Fibroblast of lung (primary cell): Measurements from ENCODE around the gene ACYP2.

Source experiments
- EZH2 ChIP-seq: IDR thresholded peaks from 2 replicates; pipeline ENCODE4 v1.5.1; 2012; ENCODE audit warnings: low read length, control low read depth, mild to moderate bottlenecking; ENCODE audit errors: missing control alignments
- TF ChIP-seq, protein P1 (sequence below), 2 donors: IDR thresholded peaks in 1 of 2; conservative IDR thresholded peaks in 1 of 2; 1 replicate in 1 of 2; 2 replicates in 1 of 2; pipeline ENCODE4 v1.5.1; 2011 to 2012; ENCODE audit warnings: low read length in 2 of 2, control low read depth in 1 of 2, inconsistent platforms in 1 of 2, low read depth in 1 of 2, mild to moderate bottlenecking in 1 of 2

DNA sequence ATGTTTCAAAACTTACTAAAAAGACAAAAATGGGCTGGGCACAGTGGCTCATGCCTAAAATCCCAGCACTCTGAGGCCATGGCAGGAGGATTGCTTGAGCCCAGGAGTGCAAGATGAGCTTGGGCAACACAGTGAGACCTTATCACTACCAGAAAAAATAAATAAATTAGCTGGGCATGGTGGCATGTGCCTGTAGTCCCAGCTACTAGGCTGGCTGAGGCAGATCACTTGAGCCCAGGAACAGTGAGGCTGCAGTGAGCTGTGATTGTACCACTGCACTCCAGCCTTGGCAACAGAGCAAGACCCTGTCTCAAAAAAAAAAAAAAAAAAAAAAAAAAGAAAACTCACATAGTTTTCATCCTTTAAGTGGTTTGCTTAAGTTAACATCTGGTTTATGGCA is 134.2 kb downstream of the ACYP2 start:
- TF ChIP-seq, protein P1, sequence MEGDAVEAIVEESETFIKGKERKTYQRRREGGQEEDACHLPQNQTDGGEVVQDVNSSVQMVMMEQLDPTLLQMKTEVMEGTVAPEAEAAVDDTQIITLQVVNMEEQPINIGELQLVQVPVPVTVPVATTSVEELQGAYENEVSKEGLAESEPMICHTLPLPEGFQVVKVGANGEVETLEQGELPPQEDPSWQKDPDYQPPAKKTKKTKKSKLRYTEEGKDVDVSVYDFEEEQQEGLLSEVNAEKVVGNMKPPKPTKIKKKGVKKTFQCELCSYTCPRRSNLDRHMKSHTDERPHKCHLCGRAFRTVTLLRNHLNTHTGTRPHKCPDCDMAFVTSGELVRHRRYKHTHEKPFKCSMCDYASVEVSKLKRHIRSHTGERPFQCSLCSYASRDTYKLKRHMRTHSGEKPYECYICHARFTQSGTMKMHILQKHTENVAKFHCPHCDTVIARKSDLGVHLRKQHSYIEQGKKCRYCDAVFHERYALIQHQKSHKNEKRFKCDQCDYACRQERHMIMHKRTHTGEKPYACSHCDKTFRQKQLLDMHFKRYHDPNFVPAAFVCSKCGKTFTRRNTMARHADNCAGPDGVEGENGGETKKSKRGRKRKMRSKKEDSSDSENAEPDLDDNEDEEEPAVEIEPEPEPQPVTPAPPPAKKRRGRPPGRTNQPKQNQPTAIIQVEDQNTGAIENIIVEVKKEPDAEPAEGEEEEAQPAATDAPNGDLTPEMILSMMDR (conservative IDR thresholded peaks at IDR 0.05 in 1 of 2, IDR thresholded peaks at IDR 0.05 in 1 of 2; ENCODE audit: low read depth in 1 of 2, low read length in 2 of 2), result no peak
- no peak for TF ChIP-seq EZH2
